Activated naive CD4-positive, alpha-beta T cell treated with anti-CD3 and anti-CD28 coated beads, Interleukin-2, amount 50 U/mL, for 72 hours (primary cell): ENCODE data around the gene MARCHF2. TPM values are rescaled to one million over a fixed set of nuclear protein-coding genes. Genes with fewer than 3 reads are reported as not detected.

Experiments used
- ATAC-seq, 2 donors: fragments of 150-1000 bp; cut with Tn5 transposase; 2 replicates each; pipeline ENCODE4 v1.10.0; 2021; ENCODE audit warnings: mild to moderate bottlenecking in 2 of 2, moderate library complexity in 2 of 2
- DNase-seq, 2 donors: peaks; one replicate each; pipeline ENCODE4 v3.0.0; 2021 to 2022; ENCODE audit warnings: low spot score in 2 of 2
- H3K27ac Mint-ChIP-seq, 2 donors: one replicate each; pipeline ENCODE4 v1.8.0; 2022; ENCODE audit warnings: mild to moderate bottlenecking in 2 of 2, mixed read lengths in 2 of 2
- H3K36me3 Mint-ChIP-seq, 2 donors: one replicate each; pipeline ENCODE4 v1.8.0; 2022; ENCODE audit warnings: mixed read lengths in 2 of 2
- H3K9me3 Mint-ChIP-seq, 2 donors: one replicate each; pipeline ENCODE4 v1.8.0; 2022; ENCODE audit warnings: mixed read lengths in 2 of 2
- total RNA-seq, 2 donors: library from RNA; stranded (reverse); gene quantifications; one replicate each; pipeline ENCODE4 v1.2.3, GENCODE V29; 2022

The MARCHF2 gene
- total RNA-seq, 2 donors from 2014 or later: 7.3 to 14.9 TPM

- ATAC-seq (no peak), DNase-seq (no peak)
- Mint-ChIP-seq H3K9me3 (no peaks in the 10 kb centered on the region), H3K27ac (no peak overlapping the region), H3K36me3 (peaks cover 0 to 14% of the 10 kb centered on the region in 2 donors)
Observed at GRCh38 chr19:8457209-8457608, 44.1 kb downstream of the MARCHF2 start.

- peaks cover 0 to 14% of the 10 kb centered on the region in 2 donors for H3K36me3 Mint-ChIP-seq
- peak overlapping the region; percentile 8 to 84 for H3K27ac Mint-ChIP-seq
- ATAC-seq (peak in 1 of 2 donors; percentile 73), DNase-seq (no peak)
- H3K9me3 Mint-ChIP-seq: no peaks in the 10 kb centered on the region
Observed at GRCh38 chr19:8457827-8458226, 44.7 kb downstream of the MARCHF2 start.

GRCh38 chr19:8458380-8458779 lies 45.3 kb downstream of the MARCHF2 start:
- peak overlapping the region; percentile 8 to 84 for H3K27ac Mint-ChIP-seq
- no peaks in the 10 kb centered on the region for H3K9me3 Mint-ChIP-seq
- peaks cover 0 to 18% of the 10 kb centered on the region in 2 donors for H3K36me3 Mint-ChIP-seq
- ATAC-seq (no peak), DNase-seq (no peak)

GRCh38 chr19:8459095-8459494 lies 46.0 kb downstream of the MARCHF2 start:
- no peak overlapping the region for H3K27ac Mint-ChIP-seq
- H3K9me3 Mint-ChIP-seq: no peaks in the 10 kb centered on the region
- ATAC-seq (no peak), DNase-seq (no peak)
- H3K36me3 Mint-ChIP-seq: peaks cover 0 to 22% of the 10 kb centered on the region in 2 donors

GRCh38 chr19:8459520-8460270 lies 46.6 kb downstream of the MARCHF2 start:
- DNase-seq (no peak), ATAC-seq (no peak)
- no peaks in the 10 kb centered on the region for H3K9me3 Mint-ChIP-seq
- H3K27ac Mint-ChIP-seq: peak overlapping the region; percentile 5 to 46
- H3K36me3 Mint-ChIP-seq: peaks cover 0 to 22% of the 10 kb centered on the region in 2 donors

- Mint-ChIP-seq H3K27ac (peak overlapping the region; percentile 5 to 46), H3K36me3 (peaks cover 0 to 19% of the 10 kb centered on the region in 2 donors), H3K9me3 (no peaks in the 10 kb centered on the region)
- DNase-seq (no peak), ATAC-seq (no peak)
Observed at GRCh38 chr19:8460516-8461298, 47.6 kb downstream of the MARCHF2 start.

GRCh38 chr19:8461376-8461775 lies 48.3 kb downstream of the MARCHF2 start:
- DNase-seq (no peak), ATAC-seq (no peak)
- H3K9me3 Mint-ChIP-seq: no peaks in the 10 kb centered on the region
- no peak overlapping the region for H3K27ac Mint-ChIP-seq
- H3K36me3 Mint-ChIP-seq: peaks cover 6 to 19% of the 10 kb centered on the region in 2 donors

- Mint-ChIP-seq H3K36me3 (peaks cover 8 to 20% of the 10 kb centered on the region in 2 donors), H3K27ac (no peak overlapping the region), H3K9me3 (no peaks in the 10 kb centered on the region)
- ATAC-seq: no peak
- DNase-seq: no peak
Observed at GRCh38 chr19:8461891-8462290, 48.8 kb downstream of the MARCHF2 start.

- ATAC-seq (no peak), DNase-seq (no peak)
- peaks cover 15 to 26% of the 10 kb centered on the region in 2 donors for H3K36me3 Mint-ChIP-seq
- H3K27ac Mint-ChIP-seq: no peak overlapping the region
- no peaks in the 10 kb centered on the region for H3K9me3 Mint-ChIP-seq
Observed at GRCh38 chr19:8462571-8462970, 49.5 kb downstream of the MARCHF2 start.

- H3K9me3 Mint-ChIP-seq: no peaks in the 10 kb centered on the region
- peak overlapping the region in 1 of 2 donors; percentile 58 for H3K27ac Mint-ChIP-seq
- peaks cover 23 to 33% of the 10 kb centered on the region in 2 donors for H3K36me3 Mint-ChIP-seq
- DNase-seq (no peak), ATAC-seq (no peak)
Observed at GRCh38 chr19:8463365-8463764, 50.3 kb downstream of the MARCHF2 start.

- no peak for DNase-seq
- no peak for ATAC-seq
- Mint-ChIP-seq H3K27ac (peak overlapping the region in 1 of 2 donors; percentile 62), H3K9me3 (no peaks in the 10 kb centered on the region), H3K36me3 (peaks cover 41 to 59% of the 10 kb centered on the region in 2 donors)
Observed at GRCh38 chr19:8466018-8466417, 52.9 kb downstream of the MARCHF2 start.

- peak overlapping the region in 1 of 2 donors; percentile 19 for H3K27ac Mint-ChIP-seq
- no peak for ATAC-seq
- H3K36me3 Mint-ChIP-seq: peaks cover 41 to 61% of the 10 kb centered on the region in 2 donors
- H3K9me3 Mint-ChIP-seq: no peaks in the 10 kb centered on the region
- no peak for DNase-seq
Observed at GRCh38 chr19:8468124-8468523, 55.0 kb downstream of the MARCHF2 start.

GRCh38 chr19:8468761-8469373 lies 55.8 kb downstream of the MARCHF2 start:
- no peak for DNase-seq
- Mint-ChIP-seq H3K9me3 (no peaks in the 10 kb centered on the region), H3K36me3 (peaks cover 41 to 55% of the 10 kb centered on the region in 2 donors), H3K27ac (peak overlapping the region in 1 of 2 donors; percentile 82)
- ATAC-seq: no peak

- Mint-ChIP-seq H3K36me3 (peaks cover 41 to 55% of the 10 kb centered on the region in 2 donors), H3K9me3 (no peaks in the 10 kb centered on the region), H3K27ac (no peak overlapping the region)
- no peak for ATAC-seq
- DNase-seq: no peak
Observed at GRCh38 chr19:8469613-8470368, 56.7 kb downstream of the MARCHF2 start.

- ATAC-seq (no peak), DNase-seq (no peak)
- H3K9me3 Mint-ChIP-seq: no peaks in the 10 kb centered on the region
- H3K27ac Mint-ChIP-seq: peak overlapping the region; percentile 3 to 95
- H3K36me3 Mint-ChIP-seq: peaks cover 20 to 32% of the 10 kb centered on the region in 2 donors
Observed at GRCh38 chr19:8473648-8474476, 60.8 kb downstream of the MARCHF2 start.

GRCh38 chr19:8475005-8475404 lies 61.9 kb downstream of the MARCHF2 start:
- Mint-ChIP-seq H3K27ac (peak overlapping the region in 1 of 2 donors; percentile 88), H3K9me3 (no peaks in the 10 kb centered on the region)

More at GRCh38 chr19:8475005-8475404, 61.9 kb downstream of the MARCHF2 start:
- no peak for ATAC-seq
- no peak for DNase-seq
- H3K36me3 Mint-ChIP-seq: peaks cover 12 to 21% of the 10 kb centered on the region in 2 donors
